Liver (tissue), 9 donors: Measurements from ENCODE around the gene CDH18. TPM values are rescaled to one million over a fixed set of nuclear protein-coding genes. Genes with fewer than 3 reads are reported as not detected.

Experiments
- DNase-seq: peaks from one replicate; pipeline ENCODE4 v3.0.0-alpha.2; 2017; ENCODE audit warnings: low spot score
- H3K27ac ChIP-seq, 2 donors: one replicate each; pipeline ENCODE4 v1.7.0; 2013; ENCODE audit warnings: inconsistent platforms in 2 of 2, low read length in 2 of 2, control low read depth in 1 of 2, low read depth in 1 of 2, mild to moderate bottlenecking in 1 of 2
- H3K27me3 ChIP-seq, 4 donors: one replicate each; pipeline versions ENCODE4 v1.6.1 to v1.7.0; 2013; ENCODE audit warnings: low read length in 3 of 4, inconsistent platforms in 1 of 4, mild to moderate bottlenecking in 1 of 4, moderate library complexity in 1 of 4; ENCODE audit not compliant: control insufficient read depth in 4 of 4, insufficient read depth in 4 of 4
- H3K36me3 ChIP-seq, 4 donors: one replicate each; pipeline versions ENCODE4 v1.6.1 to v1.7.0; 2013; ENCODE audit warnings: low read length in 3 of 4, mild to moderate bottlenecking in 3 of 4, low read depth in 1 of 4, moderate library complexity in 1 of 4; ENCODE audit not compliant: control insufficient read depth in 4 of 4, insufficient read depth in 3 of 4
- H3K4me1 ChIP-seq, 4 donors: one replicate each; pipeline versions ENCODE4 v1.6.1 to v1.7.0; 2013; ENCODE audit warnings: low read length in 3 of 4, mild to moderate bottlenecking in 3 of 4, moderate library complexity in 1 of 4; ENCODE audit not compliant: control insufficient read depth in 4 of 4, insufficient read depth in 4 of 4
- H3K4me3 ChIP-seq, 3 donors: one replicate each; pipeline versions ENCODE4 v1.6.1 to v1.7.0; 2013; ENCODE audit warnings: low read length in 3 of 3, control low read depth in 1 of 3, low read depth in 1 of 3, mild to moderate bottlenecking in 1 of 3
- H3K9ac ChIP-seq, 2 donors: one replicate each; pipeline ENCODE4 v1.7.0; 2013; ENCODE audit warnings: low read length in 2 of 2, mild to moderate bottlenecking in 2 of 2, moderate library complexity in 2 of 2, control low read depth in 1 of 2, low read depth in 1 of 2
- H3K9me3 ChIP-seq, 4 donors: one replicate each; pipeline versions ENCODE4 v1.6.1 to v1.7.0; 2013; ENCODE audit warnings: low read length in 3 of 4; ENCODE audit not compliant: control insufficient read depth in 4 of 4
- EGR1 ChIP-seq, 2 donors: IDR thresholded peaks; 2 replicates each; pipeline ENCODE4 v1.6.1; 2016 to 2018; ENCODE audit warnings: antibody characterized with exemption in 2 of 2, low read depth in 2 of 2
- FOXA1 ChIP-seq: IDR thresholded peaks from 2 replicates; pipeline ENCODE4 v1.6.1; 2016; ENCODE audit warnings: antibody characterized with exemption
- FOXA2 ChIP-seq: IDR thresholded peaks from 2 replicates; pipeline ENCODE4 v1.6.1; 2016; ENCODE audit warnings: antibody characterized with exemption
- GABPA ChIP-seq, 2 donors: IDR thresholded peaks in 1 of 2; conservative IDR thresholded peaks in 1 of 2; 2 replicates each; pipeline ENCODE4 v1.6.1; 2016; ENCODE audit warnings: antibody characterized with exemption in 2 of 2, mild to moderate bottlenecking in 1 of 2, moderate library complexity in 1 of 2
- HNF4A ChIP-seq, 2 donors: conservative IDR thresholded peaks; 2 replicates each; pipeline ENCODE4 v1.6.1; 2016; ENCODE audit warnings: antibody characterized with exemption in 2 of 2, mild to moderate bottlenecking in 2 of 2
- HNF4G ChIP-seq: IDR thresholded peaks from 2 replicates; pipeline ENCODE4 v1.6.1; 2016; ENCODE audit warnings: antibody characterized with exemption
- JUND ChIP-seq, 2 donors: IDR thresholded peaks; 2 replicates each; pipeline ENCODE4 v1.6.1; 2016; ENCODE audit warnings: antibody characterized with exemption in 2 of 2
- NR2F2 ChIP-seq: IDR thresholded peaks from 2 replicates; pipeline ENCODE4 v1.6.1; 2016; ENCODE audit warnings: antibody characterized with exemption
- RAD21 ChIP-seq, 2 donors: IDR thresholded peaks; 2 replicates each; pipeline ENCODE4 v1.6.1; 2016; ENCODE audit warnings: antibody characterized with exemption in 2 of 2, mild to moderate bottlenecking in 2 of 2
- RXRA ChIP-seq, 2 donors: IDR thresholded peaks; 2 replicates each; pipeline ENCODE4 v1.6.1; 2017 to 2018; ENCODE audit warnings: antibody characterized with exemption in 2 of 2, mild to moderate bottlenecking in 1 of 2
- SP1 ChIP-seq: IDR thresholded peaks from 2 replicates; pipeline ENCODE4 v1.6.1; 2018; ENCODE audit warnings: antibody characterized with exemption, mild to moderate bottlenecking
- TAF1 ChIP-seq: conservative IDR thresholded peaks from 2 replicates; pipeline ENCODE4 v1.6.1; 2016; ENCODE audit warnings: antibody characterized with exemption, mild to moderate bottlenecking
- WGBS: extraction: QIAGEN DNeasy Blood & Tissue Kit; methylation state at CpG from one replicate; pipeline ENCODE4 v1.1.7; 2013; 5-methylcytosine and 5-hydroxymethylcytosine counted together
- polyA plus RNA-seq, 2 donors: library from polyadenylated mRNA; stranded (reverse) in 1 of 2; unstranded in 1 of 2; fragments of 200-250 nt in 1 of 2; fragments of >200 nt in 1 of 2; fragmentation: Nextera tagmentation in 1 of 2; extraction: Ambion mirVana in 1 of 2; gene quantifications; one replicate each; pipeline versions ENCODE4 v1.2.1 to v1.2.3, GENCODE V29; 2013 to 2015
- total RNA-seq, 2 donors: library from RNA; depleted of rRNA; stranded (reverse); fragments of >200 nt; gene quantifications; one replicate each; pipeline ENCODE4 v1.2.3, GENCODE V29; 2014
- TF ChIP-seq, protein P1 (sequence below): IDR thresholded peaks from 2 replicates; pipeline ENCODE4 v1.6.1; 2016; ENCODE audit warnings: antibody characterized with exemption
- TF ChIP-seq, protein P2 (sequence below): fragments of 150-350 bp; IDR thresholded peaks from 2 replicates; pipeline ENCODE4 v1.5.1; 2017; ENCODE audit warnings: improper control_type of control experiment, low read depth, low read length; ENCODE audit not compliant: missing input control
- TF ChIP-seq, protein P3 (sequence below): IDR thresholded peaks from 2 replicates; pipeline ENCODE4 v1.6.1; 2016; ENCODE audit warnings: antibody characterized with exemption, mild to moderate bottlenecking
- TF ChIP-seq, protein P4 (sequence below): IDR thresholded peaks from 2 replicates; pipeline ENCODE4 v1.6.1; 2016; ENCODE audit warnings: antibody characterized with exemption
- donor health status: healthy.
- donor health status: healthy.
- donor health status: healthy.
- donor health status: healthy.
- donor health status: healthy.

The CDH18 gene
- total and polyA plus RNA-seq, 4 donors: 0.19 TPM; not detected in 3

DNA sequence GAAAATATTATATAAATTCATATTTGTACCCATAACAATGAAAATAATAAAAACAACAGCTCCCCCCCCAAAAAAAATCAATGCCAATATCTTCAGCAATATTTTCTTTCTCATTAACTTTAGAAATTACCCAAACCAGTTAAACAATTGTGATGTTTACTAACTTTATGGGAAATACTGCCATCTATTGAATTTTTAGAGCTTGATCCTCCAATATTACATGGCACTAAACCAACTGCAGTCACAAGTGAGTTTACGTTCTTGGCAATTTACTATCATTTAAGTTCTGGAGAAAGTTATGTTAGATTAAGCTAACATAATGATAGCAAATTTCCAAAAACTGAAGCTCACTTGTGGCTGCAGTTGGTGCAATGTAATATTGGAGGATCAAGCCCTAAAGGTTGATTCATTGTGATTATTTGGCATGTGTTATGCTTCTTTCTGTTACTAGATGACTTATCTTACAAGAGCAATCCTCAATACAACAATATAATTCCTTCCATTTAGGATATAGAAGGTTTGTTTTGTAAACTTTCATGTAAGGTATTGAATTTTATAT is 379.5 kb downstream of the CDH18 start (continued):
- TF ChIP-seq, protein P1, sequence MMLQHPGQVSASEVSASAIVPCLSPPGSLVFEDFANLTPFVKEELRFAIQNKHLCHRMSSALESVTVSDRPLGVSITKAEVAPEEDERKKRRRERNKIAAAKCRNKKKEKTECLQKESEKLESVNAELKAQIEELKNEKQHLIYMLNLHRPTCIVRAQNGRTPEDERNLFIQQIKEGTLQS: no peak
- TF ChIP-seq JUND (IDR thresholded peaks at IDR 0.05) (no peak), EGR1 (IDR thresholded peaks at IDR 0.05; ENCODE audit: low read depth in 2 of 2) (no peak), FOXA2 (no peak), GABPA (IDR thresholded peaks at IDR 0.05 in 1 of 2, conservative IDR thresholded peaks at IDR 0.05 in 1 of 2) (no peak), HNF4A (conservative IDR thresholded peaks at IDR 0.05) (no peak), SP1 (no peak)

DNA sequence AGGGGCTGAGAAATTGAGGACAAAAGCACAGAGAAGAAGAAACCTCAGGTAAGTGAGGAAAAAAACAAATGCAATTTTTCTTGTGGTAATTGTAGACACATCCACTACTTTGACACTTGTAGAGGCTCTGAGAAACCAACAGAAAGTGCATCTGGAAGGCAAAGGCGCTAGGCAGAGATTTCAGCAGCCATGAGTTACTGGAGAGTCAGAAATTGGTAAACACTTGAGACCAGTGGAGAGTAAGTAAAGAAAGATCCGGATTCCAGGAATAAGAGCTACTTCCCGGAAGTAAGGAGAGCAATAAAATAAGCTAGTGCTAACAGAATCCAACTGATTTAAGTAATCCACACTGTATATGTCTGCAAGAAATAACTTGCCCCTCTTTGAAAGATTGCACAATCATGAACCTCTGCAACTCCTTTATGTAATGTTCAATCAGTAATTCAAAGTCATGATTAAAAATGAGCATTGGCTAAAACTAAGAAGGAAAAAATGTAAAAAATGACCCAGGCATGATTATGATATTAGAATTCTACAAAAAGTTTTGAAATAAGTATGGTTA is 382.1 kb downstream of the CDH18 start:
- H3K36me3 ChIP-seq: no peaks in the 10 kb centered on the region

More for the DNA sequence above, 382.1 kb downstream of the CDH18 start:
- TF ChIP-seq NR2F2 (no peak), GABPA (IDR thresholded peaks at IDR 0.05 in 1 of 2, conservative IDR thresholded peaks at IDR 0.05 in 1 of 2) (no peak), RXRA (IDR thresholded peaks at IDR 0.05) (no peak), HNF4G (no peak), HNF4A (conservative IDR thresholded peaks at IDR 0.05) (no peak), SP1 (no peak), FOXA1 (no peak), JUND (IDR thresholded peaks at IDR 0.05) (no peak), RAD21 (IDR thresholded peaks at IDR 0.05) (no peak), TAF1 (no peak)
- TF ChIP-seq, protein P2, sequence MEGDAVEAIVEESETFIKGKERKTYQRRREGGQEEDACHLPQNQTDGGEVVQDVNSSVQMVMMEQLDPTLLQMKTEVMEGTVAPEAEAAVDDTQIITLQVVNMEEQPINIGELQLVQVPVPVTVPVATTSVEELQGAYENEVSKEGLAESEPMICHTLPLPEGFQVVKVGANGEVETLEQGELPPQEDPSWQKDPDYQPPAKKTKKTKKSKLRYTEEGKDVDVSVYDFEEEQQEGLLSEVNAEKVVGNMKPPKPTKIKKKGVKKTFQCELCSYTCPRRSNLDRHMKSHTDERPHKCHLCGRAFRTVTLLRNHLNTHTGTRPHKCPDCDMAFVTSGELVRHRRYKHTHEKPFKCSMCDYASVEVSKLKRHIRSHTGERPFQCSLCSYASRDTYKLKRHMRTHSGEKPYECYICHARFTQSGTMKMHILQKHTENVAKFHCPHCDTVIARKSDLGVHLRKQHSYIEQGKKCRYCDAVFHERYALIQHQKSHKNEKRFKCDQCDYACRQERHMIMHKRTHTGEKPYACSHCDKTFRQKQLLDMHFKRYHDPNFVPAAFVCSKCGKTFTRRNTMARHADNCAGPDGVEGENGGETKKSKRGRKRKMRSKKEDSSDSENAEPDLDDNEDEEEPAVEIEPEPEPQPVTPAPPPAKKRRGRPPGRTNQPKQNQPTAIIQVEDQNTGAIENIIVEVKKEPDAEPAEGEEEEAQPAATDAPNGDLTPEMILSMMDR: no peak
- TF ChIP-seq, protein P1: no peak
- TF ChIP-seq, protein P3, sequence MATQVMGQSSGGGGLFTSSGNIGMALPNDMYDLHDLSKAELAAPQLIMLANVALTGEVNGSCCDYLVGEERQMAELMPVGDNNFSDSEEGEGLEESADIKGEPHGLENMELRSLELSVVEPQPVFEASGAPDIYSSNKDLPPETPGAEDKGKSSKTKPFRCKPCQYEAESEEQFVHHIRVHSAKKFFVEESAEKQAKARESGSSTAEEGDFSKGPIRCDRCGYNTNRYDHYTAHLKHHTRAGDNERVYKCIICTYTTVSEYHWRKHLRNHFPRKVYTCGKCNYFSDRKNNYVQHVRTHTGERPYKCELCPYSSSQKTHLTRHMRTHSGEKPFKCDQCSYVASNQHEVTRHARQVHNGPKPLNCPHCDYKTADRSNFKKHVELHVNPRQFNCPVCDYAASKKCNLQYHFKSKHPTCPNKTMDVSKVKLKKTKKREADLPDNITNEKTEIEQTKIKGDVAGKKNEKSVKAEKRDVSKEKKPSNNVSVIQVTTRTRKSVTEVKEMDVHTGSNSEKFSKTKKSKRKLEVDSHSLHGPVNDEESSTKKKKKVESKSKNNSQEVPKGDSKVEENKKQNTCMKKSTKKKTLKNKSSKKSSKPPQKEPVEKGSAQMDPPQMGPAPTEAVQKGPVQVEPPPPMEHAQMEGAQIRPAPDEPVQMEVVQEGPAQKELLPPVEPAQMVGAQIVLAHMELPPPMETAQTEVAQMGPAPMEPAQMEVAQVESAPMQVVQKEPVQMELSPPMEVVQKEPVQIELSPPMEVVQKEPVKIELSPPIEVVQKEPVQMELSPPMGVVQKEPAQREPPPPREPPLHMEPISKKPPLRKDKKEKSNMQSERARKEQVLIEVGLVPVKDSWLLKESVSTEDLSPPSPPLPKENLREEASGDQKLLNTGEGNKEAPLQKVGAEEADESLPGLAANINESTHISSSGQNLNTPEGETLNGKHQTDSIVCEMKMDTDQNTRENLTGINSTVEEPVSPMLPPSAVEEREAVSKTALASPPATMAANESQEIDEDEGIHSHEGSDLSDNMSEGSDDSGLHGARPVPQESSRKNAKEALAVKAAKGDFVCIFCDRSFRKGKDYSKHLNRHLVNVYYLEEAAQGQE: no peak
- TF ChIP-seq, protein P4, sequence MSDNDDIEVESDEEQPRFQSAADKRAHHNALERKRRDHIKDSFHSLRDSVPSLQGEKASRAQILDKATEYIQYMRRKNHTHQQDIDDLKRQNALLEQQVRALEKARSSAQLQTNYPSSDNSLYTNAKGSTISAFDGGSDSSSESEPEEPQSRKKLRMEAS: no peak
- H3K4me1 ChIP-seq: no peaks in the 10 kb centered on the region
- H3K27ac ChIP-seq: no peak overlapping the region
- no peak overlapping the region for H3K4me3 ChIP-seq
- H3K27me3 ChIP-seq: no peaks in the 10 kb centered on the region
- H3K9me3 ChIP-seq: peaks cover 0 to 11% (median 1%) of the 10 kb centered on the region in 4 donors
- no peak overlapping the region for H3K9ac ChIP-seq
- no peak for DNase-seq
- 60% methylated on average over 3 of the region's 3 CpGs for WGBS
